ENCODE measurements around the gene ENTPD7. TPM values are rescaled to one million over a fixed set of nuclear protein-coding genes. Genes with fewer than 3 reads are reported as not detected.

ENTPD7 gene
- total and polyA plus RNA-seq, 9 of the 15 experiments (the other 6 are each of a cell fraction or from before 2014, with no cell fraction given), result 1.4 to 13.9 (median 8.5) TPM

GRCh38 chr10:99620711-99621453, 38.4 kb upstream of the ENTPD7 start (continued):
- TF ChIP-seq, protein P1, sequence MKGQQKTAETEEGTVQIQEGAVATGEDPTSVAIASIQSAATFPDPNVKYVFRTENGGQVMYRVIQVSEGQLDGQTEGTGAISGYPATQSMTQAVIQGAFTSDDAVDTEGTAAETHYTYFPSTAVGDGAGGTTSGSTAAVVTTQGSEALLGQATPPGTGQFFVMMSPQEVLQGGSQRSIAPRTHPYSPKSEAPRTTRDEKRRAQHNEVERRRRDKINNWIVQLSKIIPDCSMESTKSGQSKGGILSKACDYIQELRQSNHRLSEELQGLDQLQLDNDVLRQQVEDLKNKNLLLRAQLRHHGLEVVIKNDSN (CRISPR knock-in tag; IDR thresholded peaks at IDR 0.05), result no peak
- peak; percentile 70; the same call in 1 of the 2 replicates for TF ChIP-seq GABPB1 (CRISPR knock-in tag; IDR thresholded peaks at IDR 0.05)
- TF ChIP-seq, protein P2, sequence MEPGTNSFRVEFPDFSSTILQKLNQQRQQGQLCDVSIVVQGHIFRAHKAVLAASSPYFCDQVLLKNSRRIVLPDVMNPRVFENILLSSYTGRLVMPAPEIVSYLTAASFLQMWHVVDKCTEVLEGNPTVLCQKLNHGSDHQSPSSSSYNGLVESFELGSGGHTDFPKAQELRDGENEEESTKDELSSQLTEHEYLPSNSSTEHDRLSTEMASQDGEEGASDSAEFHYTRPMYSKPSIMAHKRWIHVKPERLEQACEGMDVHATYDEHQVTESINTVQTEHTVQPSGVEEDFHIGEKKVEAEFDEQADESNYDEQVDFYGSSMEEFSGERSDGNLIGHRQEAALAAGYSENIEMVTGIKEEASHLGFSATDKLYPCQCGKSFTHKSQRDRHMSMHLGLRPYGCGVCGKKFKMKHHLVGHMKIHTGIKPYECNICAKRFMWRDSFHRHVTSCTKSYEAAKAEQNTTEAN (CRISPR knock-in tag; IDR thresholded peaks at IDR 0.05), result no peak
- no peak for TF ChIP-seq SNRNP70 (optimal IDR thresholded peaks at IDR 0.05; ENCODE audit: low read depth, low read length)
- TF ChIP-seq CAMTA2 (CRISPR knock-in tag; conservative IDR thresholded peaks at IDR 0.05), result no peak
- TF ChIP-seq ZC3H8 (IDR thresholded peaks at IDR 0.05), result no peak
- peak; percentile 56 for TF ChIP-seq JUN (IDR thresholded peaks at IDR 0.05; ENCODE audit: borderline replicate concordance, low read depth, low read length)
- TF ChIP-seq JUN (CRISPR knock-in tag; IDR thresholded peaks at IDR 0.05; ENCODE audit: borderline replicate concordance), result peak; percentile 79; the same call in 1 of the 2 replicates
- no peak for TF ChIP-seq GATAD2B (IDR thresholded peaks at IDR 0.05; ENCODE audit: borderline replicate concordance)
- TF ChIP-seq SAFB (IDR thresholded peaks at IDR 0.05; ENCODE audit: borderline replicate concordance, low read depth, low read length), result no peak
- no peak for TF ChIP-seq NFXL1 (CRISPR knock-in tag; IDR thresholded peaks at IDR 0.05)
- TF ChIP-seq IRF9 (tag; IDR thresholded peaks at IDR 0.05), result no peak
- TF ChIP-seq SREBF2 (CRISPR knock-in tag; IDR thresholded peaks at IDR 0.05), result no peak
- TF ChIP-seq, protein P3, sequence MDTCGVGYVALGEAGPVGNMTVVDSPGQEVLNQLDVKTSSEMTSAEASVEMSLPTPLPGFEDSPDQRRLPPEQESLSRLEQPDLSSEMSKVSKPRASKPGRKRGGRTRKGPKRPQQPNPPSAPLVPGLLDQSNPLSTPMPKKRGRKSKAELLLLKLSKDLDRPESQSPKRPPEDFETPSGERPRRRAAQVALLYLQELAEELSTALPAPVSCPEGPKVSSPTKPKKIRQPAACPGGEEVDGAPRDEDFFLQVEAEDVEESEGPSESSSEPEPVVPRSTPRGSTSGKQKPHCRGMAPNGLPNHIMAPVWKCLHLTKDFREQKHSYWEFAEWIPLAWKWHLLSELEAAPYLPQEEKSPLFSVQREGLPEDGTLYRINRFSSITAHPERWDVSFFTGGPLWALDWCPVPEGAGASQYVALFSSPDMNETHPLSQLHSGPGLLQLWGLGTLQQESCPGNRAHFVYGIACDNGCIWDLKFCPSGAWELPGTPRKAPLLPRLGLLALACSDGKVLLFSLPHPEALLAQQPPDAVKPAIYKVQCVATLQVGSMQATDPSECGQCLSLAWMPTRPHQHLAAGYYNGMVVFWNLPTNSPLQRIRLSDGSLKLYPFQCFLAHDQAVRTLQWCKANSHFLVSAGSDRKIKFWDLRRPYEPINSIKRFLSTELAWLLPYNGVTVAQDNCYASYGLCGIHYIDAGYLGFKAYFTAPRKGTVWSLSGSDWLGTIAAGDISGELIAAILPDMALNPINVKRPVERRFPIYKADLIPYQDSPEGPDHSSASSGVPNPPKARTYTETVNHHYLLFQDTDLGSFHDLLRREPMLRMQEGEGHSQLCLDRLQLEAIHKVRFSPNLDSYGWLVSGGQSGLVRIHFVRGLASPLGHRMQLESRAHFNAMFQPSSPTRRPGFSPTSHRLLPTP (IDR thresholded peaks at IDR 0.05; ENCODE audit: borderline replicate concordance, extremely low read depth, insufficient read length), result no peak
- peak in 1 of 2 experiments; percentile 50; a peak in 2 of 4 replicates for TF ChIP-seq RCOR1 (IDR thresholded peaks at IDR 0.05; ENCODE audit: borderline replicate concordance in 1 of 2, low read depth in 2 of 2, low read length in 2 of 2)
- TF ChIP-seq, protein P4, sequence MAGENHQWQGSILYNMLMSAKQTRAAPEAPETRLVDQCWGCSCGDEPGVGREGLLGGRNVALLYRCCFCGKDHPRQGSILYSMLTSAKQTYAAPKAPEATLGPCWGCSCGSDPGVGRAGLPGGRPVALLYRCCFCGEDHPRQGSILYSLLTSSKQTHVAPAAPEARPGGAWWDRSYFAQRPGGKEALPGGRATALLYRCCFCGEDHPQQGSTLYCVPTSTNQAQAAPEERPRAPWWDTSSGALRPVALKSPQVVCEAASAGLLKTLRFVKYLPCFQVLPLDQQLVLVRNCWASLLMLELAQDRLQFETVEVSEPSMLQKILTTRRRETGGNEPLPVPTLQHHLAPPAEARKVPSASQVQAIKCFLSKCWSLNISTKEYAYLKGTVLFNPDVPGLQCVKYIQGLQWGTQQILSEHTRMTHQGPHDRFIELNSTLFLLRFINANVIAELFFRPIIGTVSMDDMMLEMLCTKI (IDR thresholded peaks at IDR 0.05; ENCODE audit: partially characterized antibody), result no peak
- no peak for TF ChIP-seq ZBTB8A (IDR thresholded peaks at IDR 0.05; ENCODE audit: partially characterized antibody)
- TF ChIP-seq FOXA3 (CRISPR knock-in tag; conservative IDR thresholded peaks at IDR 0.05 in 1 of 2, IDR thresholded peaks at IDR 0.05 in 1 of 2), result no peak; a peak in 1 of 4 replicates
